NOMO-1 (cell line): ENCODE data around the gene CIDEC.
"Not testable (repeated sequence)": the region's sequence is repeated elsewhere in the genome, so short reads cannot be mapped to it uniquely, and the experiment has no call there.

Experiments
- DNase-seq, 2 experiments: peaks; one replicate each; lab custom pipeline; 2025; ENCODE audit not compliant: unreplicated experiment in 2 of 2; lab: John Stamatoyannopoulos, UW

CIDEC gene

DNA sequence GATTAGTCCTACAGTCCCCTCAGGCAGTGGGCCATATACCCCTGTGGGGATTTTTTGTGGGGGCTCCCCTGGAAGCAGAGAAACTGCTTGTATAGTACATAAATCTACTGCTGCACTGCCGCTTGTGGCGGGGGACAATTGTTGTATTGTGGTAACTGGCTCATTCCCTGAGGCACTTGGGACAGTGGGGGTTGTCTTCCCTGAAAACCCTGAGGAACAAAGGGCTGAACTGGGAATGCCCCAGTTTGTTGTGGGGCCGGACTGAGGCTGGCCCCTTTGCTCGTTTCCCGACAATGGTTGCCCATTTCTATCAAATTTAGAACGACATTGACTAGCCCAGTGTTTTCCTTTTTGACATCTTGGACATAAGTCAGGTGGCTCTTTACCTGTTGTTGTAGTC, 28.7 kb downstream of the CIDEC start:
- DNase-seq, result not testable (repeated sequence)

DNA sequence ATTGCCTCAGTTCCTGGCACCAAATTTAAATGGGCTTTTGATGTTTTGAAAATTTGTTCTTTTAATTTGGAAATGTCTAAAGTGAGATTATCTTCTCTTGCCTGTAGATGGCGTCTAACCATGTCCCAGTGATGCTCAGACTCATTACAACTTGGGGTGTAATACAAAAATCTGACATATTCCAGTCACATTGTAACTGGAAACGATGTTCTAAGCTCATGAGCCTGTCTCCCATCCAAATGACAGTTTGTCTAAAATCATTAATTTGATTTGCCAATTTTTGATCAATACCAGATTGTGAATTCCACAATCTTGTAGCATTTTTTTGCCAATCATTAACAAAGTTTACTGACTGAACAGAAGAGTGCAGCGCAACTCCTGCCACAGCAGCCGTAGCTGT, 31.2 kb downstream of the CIDEC start:
- peak; percentile 10 to 19 for DNase-seq

DNA sequence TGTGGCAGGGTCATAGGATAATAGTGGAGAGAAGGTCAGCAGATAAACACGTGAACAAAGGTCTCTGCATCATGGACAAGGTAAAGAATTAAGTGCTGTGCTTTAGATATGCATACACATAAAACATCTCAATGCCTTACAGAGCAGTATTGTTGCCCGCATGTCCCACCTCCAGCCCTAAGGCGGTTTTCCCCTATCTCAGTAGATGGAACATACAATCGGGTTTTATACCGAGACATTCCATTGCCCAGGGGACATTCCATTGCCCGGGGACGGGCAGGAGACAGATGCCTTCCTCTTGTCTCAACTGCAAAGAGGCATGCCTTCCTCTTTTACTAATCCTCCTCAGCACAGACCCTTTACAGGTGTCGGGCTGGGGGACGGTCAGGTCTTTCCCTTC, 32.2 kb downstream of the CIDEC start:
- not testable (repeated sequence) for DNase-seq

DNA sequence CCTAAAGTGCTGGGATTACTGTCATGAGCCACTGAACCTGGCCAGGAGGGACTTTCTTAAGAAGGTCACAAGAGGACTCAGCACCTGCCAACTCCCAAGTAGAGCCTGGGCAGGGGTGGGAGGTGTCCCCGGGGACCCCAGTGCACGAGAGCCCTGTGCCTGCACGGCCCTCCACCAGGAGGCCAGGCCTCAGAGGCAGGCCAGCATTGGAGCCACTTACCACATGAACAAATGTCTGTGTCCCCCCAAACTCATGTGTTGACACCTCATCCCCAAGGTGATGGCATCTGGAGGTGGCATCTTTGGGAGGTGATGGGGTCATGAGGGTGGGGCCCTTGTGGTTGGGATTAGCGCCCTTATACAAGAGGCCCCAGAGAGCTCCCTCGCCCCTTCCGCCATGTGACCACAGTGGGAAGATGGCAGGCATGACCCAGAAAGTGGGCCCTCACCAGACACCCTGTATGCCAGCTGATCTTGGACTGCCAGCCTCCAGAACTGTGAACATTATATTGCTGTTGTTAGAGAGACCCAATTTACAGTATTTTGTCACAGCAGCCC, 33.0 kb downstream of the CIDEC start:
- no peak for DNase-seq

DNA sequence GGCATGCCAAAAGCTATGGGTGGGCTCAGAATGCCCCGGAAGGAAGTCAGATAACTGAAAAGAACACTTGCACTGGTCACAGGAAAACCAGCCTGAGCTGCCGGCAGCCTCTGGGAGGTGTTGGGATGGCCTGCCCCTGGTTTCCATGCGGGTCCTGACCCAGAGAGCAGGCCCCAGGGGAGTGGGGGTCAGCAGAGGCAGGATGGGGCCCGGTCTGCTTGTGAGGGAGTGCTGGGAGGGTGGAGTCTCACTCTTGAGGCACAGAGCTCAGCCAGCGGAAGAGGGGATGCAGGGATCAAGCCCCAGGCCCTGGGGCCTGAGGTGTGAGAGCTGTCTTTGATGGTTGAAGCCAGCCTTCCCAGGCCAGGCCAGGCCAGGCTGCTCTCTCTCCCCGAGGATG, 33.8 kb downstream of the CIDEC start:
- no peak for DNase-seq

DNA sequence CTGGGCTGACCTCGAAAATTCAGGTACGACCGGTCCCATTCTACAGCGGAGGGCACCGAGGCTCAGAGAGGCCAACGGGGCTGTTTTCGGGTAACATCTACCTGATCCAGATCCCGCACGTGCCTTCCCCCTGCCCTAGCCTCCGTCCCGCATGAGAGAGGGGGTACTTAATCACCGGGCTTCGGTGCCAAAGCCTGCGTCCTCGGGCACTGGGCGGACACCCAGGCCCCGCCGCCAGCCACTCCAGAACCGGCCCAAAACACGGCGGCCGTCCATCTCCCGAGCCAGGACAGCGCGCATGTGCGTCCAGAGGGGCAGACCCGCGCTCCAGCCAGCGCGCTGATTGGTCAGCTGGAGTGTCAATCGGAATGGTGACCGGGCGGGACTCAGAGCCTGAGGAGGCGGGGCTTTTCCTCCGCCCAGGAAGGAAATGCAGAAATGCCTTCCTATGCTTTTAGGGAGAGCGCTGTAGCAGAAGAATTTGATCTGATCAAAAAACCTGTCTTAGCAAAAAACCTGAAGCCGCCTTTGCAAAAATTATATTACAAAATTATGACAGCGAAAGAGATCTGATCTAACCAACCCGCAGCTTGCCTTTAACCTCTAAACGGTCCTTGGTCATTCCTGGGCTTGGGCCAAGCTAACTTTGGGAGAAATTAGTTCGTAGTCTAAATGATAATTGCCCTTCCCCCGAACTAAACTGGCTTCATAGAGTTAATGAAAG, 36.2 kb downstream of the CIDEC start, which contains the start of gene RPUSD3:
Gene RPUSD3, minus strand, starts transcription at position 294 of the 724 bp plus-strand sequence. Its CDS starts 18 bp downstream, at position 276.
- peak; percentile 88 to 90 for DNase-seq

DNA sequence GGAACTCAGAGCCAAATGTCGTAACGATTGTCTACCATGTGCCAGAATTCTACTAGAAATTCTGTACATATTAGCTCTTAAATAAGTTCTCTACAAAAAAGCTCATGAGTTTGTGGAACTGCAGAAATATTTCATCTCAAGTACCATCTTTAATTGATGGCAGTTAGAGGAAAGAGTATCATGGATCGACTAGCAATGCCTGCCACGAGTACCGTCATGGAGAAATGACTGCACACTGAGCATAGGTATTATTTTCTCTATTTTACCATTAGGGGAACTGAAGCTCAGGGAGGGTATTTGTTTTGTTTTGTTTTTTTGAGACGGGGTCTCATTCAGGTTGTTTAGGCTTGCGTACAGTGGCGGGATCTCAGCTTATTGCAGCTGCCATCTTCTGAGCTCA, 39.0 kb downstream of the CIDEC start:
- no peak for DNase-seq

DNA sequence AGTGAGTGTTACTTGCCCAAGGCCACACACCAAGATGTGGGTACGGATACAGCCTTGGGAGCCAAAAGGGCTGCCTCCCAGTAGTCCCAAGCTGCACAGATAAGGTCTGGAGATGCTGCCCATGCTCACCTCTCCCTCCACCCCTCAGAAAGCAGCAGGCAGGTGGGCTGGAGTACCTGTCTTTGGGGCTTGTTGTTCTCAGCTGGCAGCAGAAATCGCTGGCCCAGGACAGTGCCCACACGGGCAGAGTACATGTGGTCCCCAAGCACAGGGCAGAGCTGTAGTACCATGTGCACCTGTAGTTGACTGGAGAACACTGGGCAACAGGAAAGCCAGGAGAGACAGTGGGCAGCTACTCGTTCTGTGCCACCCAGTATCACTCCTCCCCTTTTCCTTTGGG, 41.2 kb downstream of the CIDEC start:
- no peak for DNase-seq

DNA sequence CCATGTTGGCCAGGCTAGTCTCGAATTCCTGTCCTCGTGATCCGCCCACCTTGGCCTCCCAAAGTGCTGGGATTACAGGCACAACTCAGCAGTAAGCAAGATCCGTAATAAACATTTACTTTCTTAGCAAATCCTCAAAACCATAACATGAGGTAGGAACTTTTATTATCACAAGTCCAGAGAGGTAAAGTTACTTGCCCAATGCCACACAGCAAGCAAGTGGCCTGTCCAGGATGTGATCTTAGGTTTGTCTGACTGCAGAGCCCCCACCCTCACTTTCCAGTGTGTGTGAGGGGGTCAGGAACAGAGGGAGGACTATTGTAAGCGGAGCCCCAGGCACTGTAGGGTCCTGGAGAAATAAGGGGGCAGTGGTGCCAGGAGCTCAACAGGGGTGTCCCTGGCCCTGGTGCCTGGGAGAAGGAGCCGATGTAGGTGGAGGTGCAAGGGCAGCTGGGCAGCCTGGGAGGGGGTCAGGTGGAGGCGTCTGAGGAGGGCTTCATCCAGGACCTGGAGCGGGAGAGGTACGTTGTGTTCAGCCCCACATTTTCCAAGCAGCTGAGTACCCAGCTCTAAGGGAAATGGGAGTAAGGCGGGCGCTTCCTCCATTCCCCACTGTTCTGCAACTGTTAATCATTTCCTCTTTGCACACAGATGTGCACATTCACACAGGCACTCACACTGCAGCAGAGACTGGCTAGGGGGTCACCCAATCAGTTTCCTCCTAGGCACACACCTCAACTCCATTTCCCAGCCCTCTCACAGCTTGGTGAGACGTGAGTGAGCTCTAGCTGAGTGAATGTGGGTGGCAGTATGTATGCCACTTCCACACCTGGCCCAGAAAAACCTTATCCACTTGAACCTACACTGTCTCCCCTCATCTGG, 42.1 kb downstream of the CIDEC start:
- DNase-seq, result no peak

DNA sequence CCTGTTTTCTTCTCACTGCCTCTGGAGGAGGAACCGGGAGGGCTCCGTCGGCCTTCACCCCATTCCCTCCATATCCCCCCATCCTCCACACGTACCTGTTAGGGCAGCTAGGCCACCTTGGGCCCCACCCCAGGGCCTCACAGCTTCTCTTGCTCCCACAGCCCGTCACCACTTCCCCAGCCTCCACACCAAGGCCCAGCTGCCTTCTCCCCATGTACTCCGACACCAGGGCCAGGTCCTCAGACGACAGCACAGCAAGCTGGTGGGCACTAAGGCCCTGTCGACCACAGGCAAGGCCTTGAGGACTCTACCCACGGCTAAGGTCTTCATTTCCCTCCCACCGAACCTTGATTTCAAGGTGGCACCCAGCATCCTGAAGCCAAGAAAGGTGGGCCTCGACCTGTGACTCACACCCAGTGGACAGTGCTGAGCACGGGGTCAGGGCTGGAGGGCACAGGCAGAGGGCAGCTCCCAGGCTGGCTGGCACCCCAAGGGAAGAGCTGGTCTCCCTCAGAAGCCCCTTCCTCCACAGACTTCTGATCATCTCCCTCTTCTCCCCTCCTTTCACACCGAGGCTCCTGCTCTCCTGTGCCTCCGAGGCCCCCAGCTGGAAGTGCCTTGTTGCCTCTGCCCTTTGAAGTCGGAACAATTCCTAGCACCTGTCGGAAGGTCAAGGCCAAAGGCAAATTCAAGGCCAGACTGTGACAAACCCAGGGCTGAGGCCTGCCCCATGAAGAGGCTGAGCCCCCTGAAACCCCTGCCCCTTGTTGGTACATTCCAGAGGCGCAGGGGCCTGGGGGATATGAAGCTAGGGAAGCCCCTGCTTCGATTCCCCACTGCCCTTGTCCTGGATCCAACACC, 45.3 kb downstream of the CIDEC start:
- no peak for DNase-seq

DNA sequence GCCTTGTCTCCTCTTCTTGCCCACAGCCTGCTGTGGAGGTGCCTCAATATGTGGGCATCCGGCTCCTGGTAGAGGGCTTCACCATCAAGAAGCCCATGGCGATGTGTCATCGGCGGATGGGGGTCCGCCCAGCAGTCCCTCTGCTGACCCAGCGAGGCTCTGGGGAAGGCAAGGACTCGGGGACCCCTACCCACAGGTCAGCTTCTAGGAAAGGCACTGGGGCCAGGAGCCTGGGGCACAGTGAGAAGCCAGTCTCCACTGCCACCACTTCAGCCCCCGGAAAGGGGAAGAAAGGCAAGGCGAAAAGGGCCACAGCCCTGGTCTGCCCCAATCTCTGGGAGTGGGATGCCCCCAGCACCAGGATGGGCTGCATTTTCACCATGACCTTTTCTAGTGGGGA, 47.0 kb downstream of the CIDEC start:
- no peak for DNase-seq

DNA sequence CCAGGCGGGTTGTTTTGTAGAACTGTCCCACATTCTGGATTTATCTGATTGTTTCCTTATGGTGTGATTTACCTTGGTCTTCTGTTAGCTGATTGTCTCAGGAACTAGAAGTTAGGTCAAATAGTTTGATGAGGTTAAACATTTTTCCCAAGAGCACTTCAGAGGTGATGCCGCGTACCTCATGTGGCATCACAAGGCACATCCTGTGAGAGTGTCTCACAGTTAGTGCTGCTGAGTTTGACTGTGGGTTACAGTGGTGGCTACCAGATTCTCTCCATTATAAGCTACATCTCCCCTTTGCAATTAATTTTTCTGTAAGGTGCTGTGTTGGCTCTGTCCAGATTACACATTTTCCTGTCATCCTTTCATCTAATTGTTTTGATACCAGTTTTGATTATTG, 48.8 kb downstream of the CIDEC start:
- DNase-seq, result no peak

DNA sequence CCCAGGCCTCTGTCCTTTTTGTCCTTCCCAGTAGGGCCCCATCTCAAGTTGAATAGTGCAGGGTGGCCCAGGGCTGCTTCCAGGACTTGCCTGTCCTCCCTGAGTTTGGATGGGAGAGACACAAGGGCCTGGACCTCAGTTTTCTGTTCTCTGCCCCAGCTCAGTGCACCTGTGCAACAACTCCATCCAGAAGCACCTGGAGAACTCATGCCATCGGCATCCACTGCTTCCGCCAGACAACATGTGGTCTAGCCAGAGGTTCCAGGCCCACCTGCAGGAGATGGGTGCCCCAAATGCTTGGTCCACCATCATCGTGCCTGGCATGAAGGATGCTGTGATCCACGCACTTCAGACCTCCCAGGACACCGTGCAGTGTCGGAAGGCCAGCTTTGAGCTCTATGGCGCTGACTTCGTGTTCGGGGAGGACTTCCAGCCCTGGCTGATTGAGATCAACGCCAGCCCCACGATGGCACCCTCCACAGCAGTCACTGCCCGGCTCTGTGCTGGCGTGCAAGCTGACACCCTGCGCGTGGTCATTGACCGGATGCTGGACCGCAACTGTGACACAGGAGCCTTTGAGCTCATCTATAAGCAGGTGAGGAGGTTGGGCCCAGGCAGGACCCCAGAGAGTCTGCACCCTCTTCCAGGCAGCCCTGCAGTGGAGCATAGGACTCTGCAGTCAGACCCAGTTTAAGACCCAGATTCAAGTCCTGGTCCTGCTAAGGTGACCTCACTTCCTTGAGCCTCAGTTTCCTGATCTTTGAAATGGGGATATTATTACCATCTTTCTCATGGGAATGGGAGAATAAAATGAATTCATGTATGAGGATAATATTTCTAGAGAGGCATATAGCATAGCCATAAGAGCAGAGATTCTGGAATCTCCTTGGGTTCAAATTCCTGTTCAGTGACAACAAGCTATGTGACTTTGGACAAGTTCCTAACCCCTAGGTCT, 51.0 kb downstream of the CIDEC start:
- DNase-seq, result no peak

DNA sequence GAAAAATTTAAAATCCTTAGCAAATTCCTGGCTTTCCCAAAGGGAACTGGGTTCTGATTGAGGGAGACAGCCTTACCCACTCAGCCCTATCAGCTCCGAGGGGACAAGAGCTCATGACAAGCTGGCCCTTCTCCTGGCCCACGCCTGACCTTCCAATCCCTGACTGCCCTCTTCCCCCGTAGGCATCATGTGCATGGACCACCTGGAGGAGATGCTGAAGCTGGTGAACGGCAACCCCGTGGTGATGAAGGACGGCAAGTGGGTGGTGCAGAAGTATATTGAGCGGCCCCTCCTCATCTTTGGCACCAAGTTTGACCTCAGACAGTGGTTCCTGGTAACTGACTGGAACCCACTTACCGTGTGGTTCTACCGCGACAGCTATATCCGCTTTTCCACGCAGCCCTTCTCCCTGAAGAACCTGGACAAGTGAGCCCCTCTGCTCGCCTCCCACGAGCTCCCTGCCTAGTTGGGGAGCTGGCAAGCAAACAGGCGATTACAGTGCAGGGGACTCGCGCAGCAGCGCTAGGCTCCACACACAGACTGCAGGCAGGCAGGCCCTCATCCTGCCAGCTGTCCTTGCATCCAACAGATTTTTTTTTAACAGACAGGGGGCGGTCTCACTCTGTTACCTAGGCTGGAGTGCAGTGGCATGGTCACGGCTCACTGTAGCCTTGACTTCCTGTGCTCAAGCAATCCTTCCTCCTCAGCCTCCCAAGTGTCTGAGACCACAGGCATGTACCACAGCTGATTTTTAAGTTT, 53.1 kb downstream of the CIDEC start:
- DNase-seq, result no peak

DNA sequence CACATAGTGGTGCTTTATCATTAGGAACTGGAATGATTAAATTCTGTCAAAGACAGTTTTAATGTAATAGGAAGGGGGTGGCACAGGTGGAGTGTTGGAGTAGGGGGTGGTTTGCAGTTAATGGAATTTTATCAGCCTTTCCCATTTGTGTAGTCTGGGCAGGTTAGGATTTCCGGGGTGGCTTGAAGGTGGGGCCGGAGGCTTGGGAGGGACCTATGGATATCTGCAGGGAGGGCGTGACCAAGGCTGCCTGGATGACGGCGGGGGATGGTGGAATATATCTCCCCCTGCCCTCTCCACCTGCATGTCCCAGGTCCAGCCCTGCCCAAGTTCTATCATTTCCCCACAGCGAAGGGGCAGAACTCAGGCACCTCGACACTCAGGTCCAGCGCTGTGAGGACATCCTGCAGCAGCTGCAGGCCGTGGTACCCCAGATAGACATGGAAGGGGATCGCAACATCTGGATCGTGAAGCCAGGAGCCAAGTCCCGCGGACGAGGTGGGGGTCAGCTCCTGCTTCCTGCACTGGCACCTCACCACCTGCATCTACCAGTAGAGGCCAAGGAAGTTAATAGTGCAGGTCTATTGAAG, 54.5 kb downstream of the CIDEC start:
- DNase-seq, result no peak

DNA sequence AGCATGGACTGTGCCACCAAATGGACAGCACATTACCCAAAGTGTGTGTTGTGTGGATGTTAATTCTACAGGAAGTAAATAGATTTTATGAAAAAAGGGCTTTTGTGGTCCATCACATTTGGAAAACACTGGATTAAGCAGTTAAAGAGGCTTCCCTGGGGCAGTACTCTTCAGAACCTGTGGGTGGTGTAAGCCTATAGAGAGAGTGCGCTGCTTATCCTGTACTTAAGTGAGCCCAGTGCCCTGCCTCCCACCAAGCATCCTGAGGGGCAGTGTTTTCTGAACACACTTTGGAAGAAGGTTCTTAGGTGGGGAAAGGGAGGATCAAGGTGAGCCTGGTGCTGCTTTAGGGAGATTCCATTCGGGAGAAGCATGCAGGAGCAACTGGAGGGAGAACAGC, 59.1 kb downstream of the CIDEC start:
- DNase-seq, result no peak

DNA sequence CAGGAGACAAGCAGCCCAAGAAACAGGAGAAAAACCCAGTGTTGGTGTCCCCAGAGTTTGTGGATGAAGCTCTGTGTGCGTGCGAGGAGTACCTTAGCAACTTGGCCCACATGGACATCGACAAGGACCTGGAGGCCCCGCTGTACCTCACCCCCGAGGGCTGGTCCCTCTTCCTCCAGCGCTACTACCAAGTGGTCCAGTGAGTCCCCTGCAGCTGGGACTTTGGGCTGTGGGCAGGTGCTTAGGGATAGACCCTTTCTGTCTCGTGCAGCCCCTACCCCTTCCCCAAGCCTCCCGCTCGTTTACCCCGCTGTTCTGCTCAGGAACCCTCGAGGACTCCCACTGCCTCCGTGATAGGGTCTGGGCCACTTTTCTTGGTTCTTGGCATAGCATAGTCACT, 59.5 kb downstream of the CIDEC start:
- no peak for DNase-seq

DNA sequence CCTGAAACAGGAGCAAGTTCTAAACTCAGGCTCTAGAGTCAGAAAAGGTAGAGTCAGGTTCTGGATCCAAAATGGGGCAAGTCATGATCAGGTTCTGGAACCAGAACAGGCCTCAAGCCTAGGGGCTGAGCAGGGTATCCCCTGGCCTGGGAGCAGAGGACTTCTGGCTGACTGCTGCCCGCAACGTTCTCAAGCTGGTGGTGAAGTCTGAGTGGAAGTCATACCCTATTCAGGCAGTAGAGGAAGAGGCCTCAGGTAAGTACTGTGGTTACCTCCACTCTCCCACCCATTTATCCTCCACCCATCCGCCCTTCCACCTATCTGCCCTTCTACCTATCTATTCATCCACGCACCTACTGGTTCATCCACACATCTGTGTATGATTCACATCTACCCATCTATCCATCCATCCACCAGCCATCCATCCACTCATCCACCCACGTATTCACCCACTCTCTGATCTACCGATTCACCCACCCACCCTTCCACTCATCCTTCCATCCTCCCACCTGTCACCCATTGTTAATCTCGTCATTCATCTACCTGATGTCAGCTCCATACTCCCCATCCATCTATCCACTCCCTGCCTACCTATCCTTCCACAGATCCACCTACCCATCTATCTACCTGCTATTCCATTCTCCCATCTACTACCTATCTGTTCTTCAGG, 61.3 kb downstream of the CIDEC start:
- no peak for DNase-seq
